Measurements from ENCODE around the gene POLR3A. TPM values are rescaled to one million over a fixed set of nuclear protein-coding genes. Genes with fewer than 3 reads are reported as not detected.

POLR3A gene
- polyA plus RNA-seq, 10 donors: 11.0 to 15.6 (median 13.9) TPM

DNA sequence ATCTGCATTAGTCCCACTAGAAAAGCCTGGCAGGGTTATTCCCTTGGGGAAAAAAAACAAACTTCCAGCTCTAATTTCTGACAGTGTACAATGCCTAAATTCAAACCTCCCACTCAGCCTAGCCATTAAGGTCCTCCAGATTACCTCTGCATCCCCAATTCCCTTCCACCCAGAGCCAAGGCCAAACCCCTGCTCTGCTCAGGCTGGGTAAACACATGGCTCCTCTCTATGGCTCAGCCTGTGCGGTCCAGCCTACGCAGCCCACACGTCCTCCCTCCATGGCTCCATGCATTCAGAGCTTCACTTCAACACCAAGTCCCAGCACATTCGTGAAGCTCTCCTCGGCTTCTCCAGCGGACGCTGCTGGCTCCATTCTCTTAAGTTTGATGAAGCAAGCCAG is 107.9 kb downstream of the POLR3A start:
- DNase-seq: no peak

DNA sequence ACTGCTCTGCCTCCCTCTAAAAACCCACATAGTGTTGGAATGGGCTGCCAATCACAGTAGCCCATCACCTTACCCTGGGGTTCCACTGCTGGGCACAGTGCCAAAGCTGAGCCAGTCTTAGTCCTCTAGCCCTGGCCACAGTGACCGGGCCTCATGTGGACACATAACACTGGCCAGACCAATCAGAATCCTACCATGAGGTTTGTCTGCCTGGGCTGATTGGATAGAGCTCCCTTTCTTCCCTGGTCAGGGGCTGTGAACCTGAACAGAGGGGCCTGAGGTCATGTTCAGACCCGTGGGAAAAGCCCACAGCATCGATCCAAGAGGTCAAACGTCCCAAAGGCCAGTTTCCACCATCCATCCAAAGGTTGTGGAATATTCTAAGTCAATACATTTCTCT is 108.8 kb downstream of the POLR3A start:
- DNase-seq: no peak

DNA sequence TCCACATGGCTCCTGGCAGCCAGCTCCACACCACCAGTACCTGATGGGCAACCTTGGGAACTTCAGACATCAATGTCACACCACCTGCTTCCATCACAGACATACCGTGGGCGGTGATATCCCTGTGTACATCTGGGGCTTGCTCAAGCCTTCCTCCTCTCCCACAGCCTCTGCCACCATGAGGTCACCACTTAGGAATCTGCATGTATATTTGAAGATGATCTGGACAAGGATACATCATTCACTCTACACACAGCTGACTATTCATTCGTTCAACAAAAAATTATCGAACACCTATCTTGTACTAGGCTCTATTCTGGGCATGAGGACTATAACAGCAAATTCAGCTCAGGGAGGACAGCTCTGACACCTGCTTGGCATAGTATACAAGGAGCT is 109.6 kb downstream of the POLR3A start:
- DNase-seq: peak in 1 of 3 donors; percentile 34

Other genes starting within 250 kb of the POLR3A start
- 10 to 100 TPM; 17.5 to 35.5 (median 20.9) TPM for gene DLG5, start 102.8 kb downstream of the POLR3A start, polyA plus RNA-seq (ENCODE audit: insufficient read length in 10 of 10)
- 1,000 to 10,000 TPM; 3,117 to 4,371 (median 3,812) TPM for gene RPS24, start 4.3 kb upstream of the POLR3A start, polyA plus RNA-seq (ENCODE audit: insufficient read length in 10 of 10)

All from muscle of back (tissue), 11 donors.